Psoas muscle (tissue), 8 donors: ENCODE measurements around the gene NOTCH4. TPM values are rescaled to one million over a fixed set of nuclear protein-coding genes. Genes with fewer than 3 reads are reported as not detected.
A peak's percentile ranks its signal among the peaks of the same experiment; 100 is the strongest.

Experiments used
- ATAC-seq, 4 donors: fragments of 200-7000 bp; cut with Tn5 transposase; one replicate each; pipeline ENCODE4 v1.9.1; 2020; ENCODE audit warnings: moderate library complexity in 3 of 4, mild to moderate bottlenecking in 2 of 4
- DNase-seq, 2 donors: peaks; one replicate each; pipeline ENCODE4 v3.0.0-alpha.2; 2020
- H3K27ac ChIP-seq: fragments of 200-600 bp; one replicate; pipeline ENCODE4 v1.8.0; 2022
- H3K27me3 ChIP-seq, 3 donors: fragments of 200-600 bp in 1 of 3; one replicate each; pipeline versions ENCODE4 v1.6.1 to v1.8.0; 2013 to 2022; ENCODE audit warnings: low read length in 2 of 3, mild to moderate bottlenecking in 2 of 3, moderate library complexity in 1 of 3; ENCODE audit not compliant: insufficient read depth in 3 of 3
- H3K36me3 ChIP-seq, 2 donors: fragments of 200-600 bp in 1 of 2; one replicate each; pipeline versions ENCODE4 v1.6.1 to v1.8.0; 2013 to 2022; ENCODE audit warnings: low read depth in 1 of 2, mild to moderate bottlenecking in 1 of 2, moderate library complexity in 1 of 2; ENCODE audit not compliant: insufficient read depth in 1 of 2
- H3K4me1 ChIP-seq: fragments of 200-600 bp; one replicate; pipeline ENCODE4 v1.8.0; 2022
- H3K4me3 ChIP-seq: fragments of 200-600 bp; one replicate; pipeline ENCODE4 v1.8.0; 2022; ENCODE audit warnings: mild to moderate bottlenecking
- H3K9me3 ChIP-seq: fragments of 200-600 bp; one replicate; pipeline ENCODE4 v1.8.0; 2022
- CTCF ChIP-seq: fragments of 200-600 bp; IDR thresholded peaks from one replicate; pipeline ENCODE4 v1.8.0; 2022; ENCODE audit warnings: antibody characterized with exemption
- WGBS, 3 donors: extraction: QIAGEN DNeasy Blood & Tissue Kit; methylation state at CpG; one replicate each; pipeline versions ENCODE4 v1.1.6 to v1.1.7; 2013; 5-methylcytosine and 5-hydroxymethylcytosine counted together
- intact Hi-C, 2 donors: fragments of 100-400 bp; cut with DNase I; formaldehyde crosslinking; loops; one replicate each; pipeline versions ENCODE4 v1.11.0 to v1.14.2; 2022
- polyA plus RNA-seq, 3 donors: library from polyadenylated mRNA; stranded (reverse); fragments of 200-250 nt; gene quantifications; one replicate each; pipeline ENCODE4 v1.2.3, GENCODE V29; 2013
- total RNA-seq, 4 donors: library from RNA; stranded (reverse); fragmentation: NEBNext Ultra II Directional in 2 of 4; extraction: Animal tissue kit (Norgen Biotek cat#: 25700) in 2 of 4; gene quantifications; one replicate each; pipeline versions ENCODE4 v1.2.1 to v1.2.4, GENCODE V29; 2021 to 2023
- donor health status: healthy with polysubstance abuse.
- donor health status: DM: no; HTN: no; CAD: no; lungs with moderate emphysema.
- donor health status: Bipolar disorder and iron deficiency.
- donor health status: healthy.
- donor health status: DM: yes; HTN: yes; CAD: no.
- donor health status: DM: no; HTN: no; CAD: no.
- donor health status: DM: no; HTN: no; CAD: no.
- donor health status: DM: yes; HTN: yes; CAD: no.

NOTCH4 gene
- total and polyA plus RNA-seq, 7 donors: 9.7 to 19.5 (median 12.6) TPM

DNA sequence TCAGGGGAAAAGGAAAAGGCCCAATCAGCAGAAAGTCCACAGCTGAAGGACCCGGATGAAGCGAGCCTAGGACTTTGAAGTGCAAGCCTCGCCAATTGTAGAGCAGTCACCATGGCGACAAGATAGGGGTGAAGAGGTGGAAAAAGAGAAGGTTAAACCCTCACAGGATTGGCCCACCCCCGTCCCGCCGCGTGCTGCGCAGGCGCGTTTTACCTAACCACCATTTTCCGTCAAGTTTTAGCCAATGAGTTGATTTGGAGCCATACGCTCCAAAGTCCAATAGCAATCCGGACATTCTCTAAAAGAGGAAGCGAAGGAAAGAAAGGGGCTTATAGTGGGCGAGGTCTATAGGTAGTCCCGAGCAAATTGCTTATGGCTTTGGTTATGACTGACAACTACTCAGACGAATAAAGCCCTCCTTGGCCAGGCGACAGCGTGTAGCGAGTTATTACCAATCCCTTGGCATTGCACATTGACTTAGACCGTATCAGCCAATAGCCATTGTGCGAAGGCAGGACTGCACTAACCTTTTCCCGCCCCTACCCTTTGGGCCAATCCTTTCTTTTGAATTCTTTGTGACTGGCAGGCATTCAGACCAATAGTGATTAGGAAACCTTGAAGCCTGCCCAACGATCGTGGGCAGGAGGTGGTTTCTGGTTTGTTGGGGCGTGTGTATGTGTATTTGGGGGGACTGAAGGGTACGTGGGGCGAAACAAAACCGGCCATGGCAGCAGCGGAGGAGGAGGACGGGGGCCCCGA, 45.9 kb downstream of the NOTCH4 start, which contains the start of gene RNF5:
TSS of gene RNF5 (plus strand) at position 618 of the 759 bp plus-strand sequence. CDS start at position 725, 107 bp downstream.
- peak within 1 kb of the TSS; percentile 92 for H3K4me3 ChIP-seq
- no peak for TF ChIP-seq CTCF
- no peaks in the 10 kb centered on the region for H3K27me3 ChIP-seq
- ATAC-seq (peak; percentile 86 to 88 (median 87)), DNase-seq (peak; percentile 93 to 94)
- H3K36me3 ChIP-seq: peaks cover 0 to 30% of the 10 kb centered on the region in 2 donors
- no peaks in the 10 kb centered on the region for H3K9me3 ChIP-seq
- intact Hi-C loops: loop anchor here (2.0 to 5.0 kb wide), 2 partner anchors 49 to 51 kb away; partner anchors contain the start of gene ATF6B (in 2 of the 2)
- 0 to 1% (median 1%) methylated on average over 33 of the region's 33 CpGs for WGBS, 3 donors
- H3K4me1 ChIP-seq: peaks cover 38% of the 10 kb centered on the region
- H3K27ac ChIP-seq: peak within 1 kb of the TSS; percentile 87

GRCh38 chr6:32177183-32177787, 46.6 kb downstream of the NOTCH4 start:
- TF ChIP-seq CTCF: no peak
- no peaks in the 10 kb centered on the region for H3K27me3 ChIP-seq
- intact Hi-C loops: loop anchor here (2.0 to 5.0 kb wide), 2 partner anchors 48 to 50 kb away; partner anchors contain the start of gene ATF6B (in 2 of the 2)
- H3K4me3 ChIP-seq: peak overlapping the region; percentile 92
- H3K27ac ChIP-seq: peak overlapping the region; percentile 87
- H3K36me3 ChIP-seq: peaks cover 0 to 24% of the 10 kb centered on the region in 2 donors
- no peak for DNase-seq
- H3K9me3 ChIP-seq: no peaks in the 10 kb centered on the region
- WGBS, 3 donors: 1% methylated on average over 20 of the region's 20 CpGs
- peaks cover 32% of the 10 kb centered on the region for H3K4me1 ChIP-seq
- ATAC-seq: peak; percentile 2 to 31 (median 6)

DNA sequence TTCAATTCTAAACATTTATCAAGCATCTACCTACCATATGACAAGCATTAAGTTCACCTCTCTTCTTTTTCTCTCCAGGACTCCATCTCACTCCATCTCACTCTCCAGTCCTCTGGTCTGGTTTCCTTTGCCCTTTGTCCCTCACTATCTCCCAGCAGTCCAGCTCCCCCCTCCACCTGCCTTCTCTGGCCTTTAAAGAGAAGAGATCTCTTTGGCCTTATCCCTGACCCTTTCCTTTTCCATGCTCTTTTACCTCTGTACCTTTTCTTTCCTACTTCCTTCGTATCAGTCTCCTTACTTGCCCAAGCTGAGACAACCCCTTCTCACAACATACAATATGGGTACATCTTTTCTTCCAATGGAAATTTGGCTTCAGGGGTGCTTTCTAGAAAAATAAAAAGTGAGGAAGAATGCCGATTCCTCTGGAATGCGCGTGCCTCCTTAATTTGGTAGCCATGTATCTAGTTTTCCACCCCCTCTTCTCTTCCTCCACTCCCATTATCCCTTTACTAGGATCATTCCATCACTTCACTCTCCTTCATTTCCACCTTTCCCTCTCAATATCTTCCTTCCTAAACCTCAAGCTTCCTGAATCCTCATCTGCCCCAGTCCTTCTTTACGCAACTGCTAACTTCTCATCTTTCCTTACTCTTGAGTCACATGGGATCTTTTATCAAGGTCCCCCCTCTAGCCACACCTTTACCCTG, 47.2 kb downstream of the NOTCH4 start:
- DNase-seq: no peak
- ATAC-seq: peak in 1 of 4 donors; percentile 30
- Histone ChIP-seq H3K36me3 (peaks cover 0 to 21% of the 10 kb centered on the region in 2 donors), H3K27ac (peak overlapping the region; percentile 87), H3K27me3 (no peaks in the 10 kb centered on the region), H3K4me1 (peaks cover 30% of the 10 kb centered on the region), H3K4me3 (peak overlapping the region; percentile 92), H3K9me3 (no peaks in the 10 kb centered on the region)
- no peak for TF ChIP-seq CTCF
- intact Hi-C loops: loop anchor here (2.0 to 5.0 kb wide), 2 partner anchors 48 to 49 kb away; partner anchors contain the start of gene ATF6B (in 2 of the 2)
- WGBS, 3 donors: 12 to 22% (median 21%) methylated on average over 5 of the region's 5 CpGs

GRCh38 chr6:32175711-32176475, 48.0 kb downstream of the NOTCH4 start, which contains the start of gene AGPAT1:
Gene AGPAT1 (minus strand): TSS chr6:32176084. CDS start chr6:32171496, 4,588 bp downstream.
- Histone ChIP-seq H3K36me3 (peaks cover 0 to 17% of the 10 kb centered on the region in 2 donors), H3K4me3 (peak within 1 kb of the TSS; percentile 92), H3K27me3 (no peaks in the 10 kb centered on the region), H3K9me3 (no peaks in the 10 kb centered on the region), H3K27ac (peak within 1 kb of the TSS; percentile 87), H3K4me1 (peaks cover 30% of the 10 kb centered on the region)
- WGBS, 3 donors: 1% methylated on average over 14 to 27 of the region's 27 CpGs
- ATAC-seq: peak; percentile 69 to 80 (median 72)
- TF ChIP-seq CTCF: no peak
- intact Hi-C loops: loop anchor here (2.0 to 5.0 kb wide), 2 partner anchors 47 to 49 kb away; partner anchors contain the start of gene ATF6B (in 2 of the 2)
- peak; percentile 97 to 98 for DNase-seq
